ENCODE measurements around the gene TRIM65.
A peak's percentile ranks its signal among the peaks of the same experiment; 100 is the strongest.
"Not testable (repeated sequence)": the region's sequence is repeated elsewhere in the genome, so short reads cannot be mapped to it uniquely, and the experiment has no call there.

TRIM65 gene

DNA sequence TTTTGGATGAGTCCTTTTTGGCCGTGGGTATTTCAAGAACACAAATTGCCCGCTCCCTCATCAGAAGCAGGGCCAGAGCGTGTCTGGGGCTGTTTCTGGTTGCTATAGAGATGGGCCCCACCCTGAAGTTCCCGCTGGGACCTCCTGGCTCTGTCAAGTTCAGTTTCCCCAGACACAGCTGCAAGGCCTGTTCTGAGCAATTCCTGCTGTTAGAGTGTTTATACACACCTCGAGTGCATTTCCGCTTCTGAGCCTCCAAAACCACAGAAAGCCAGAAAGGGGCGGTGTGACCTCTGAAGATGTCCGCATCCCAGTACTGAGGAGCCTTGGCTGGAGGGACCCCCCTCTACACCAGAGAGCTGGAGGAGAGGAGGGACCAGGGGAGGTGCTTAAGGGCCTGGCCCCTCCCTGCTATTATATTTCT lies 32.3 kb downstream of the TRIM65 start:
- peak overlapping the region in 18 of 21 experiments; percentile 11 to 78 (median 64) for H3K27ac ChIP-seq
- no peak overlapping the region for H3K4me3 ChIP-seq

DNA sequence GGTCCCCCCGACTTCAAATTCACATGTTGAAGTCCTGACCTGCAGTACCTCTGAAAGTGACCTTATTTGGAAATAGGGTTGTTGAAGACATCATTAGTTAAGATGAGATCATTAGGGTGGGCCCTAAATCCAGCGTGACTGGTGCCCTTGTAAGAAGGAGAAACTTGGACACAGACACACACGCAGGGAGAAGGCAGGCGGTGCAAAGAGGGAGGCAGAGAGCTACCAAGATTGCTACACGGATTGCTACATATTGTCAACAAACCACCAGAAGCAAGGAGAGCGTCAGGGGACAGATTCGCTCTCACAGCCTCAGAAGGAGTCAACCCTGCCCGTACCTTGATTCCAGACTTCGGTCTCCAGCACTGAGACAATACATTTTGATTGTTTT lies 34.8 kb downstream of the TRIM65 start:
- H3K4me3 ChIP-seq, result no peak overlapping the region
- peak overlapping the region in 8 of 21 experiments; percentile 20 to 69 (median 43) for H3K27ac ChIP-seq

DNA sequence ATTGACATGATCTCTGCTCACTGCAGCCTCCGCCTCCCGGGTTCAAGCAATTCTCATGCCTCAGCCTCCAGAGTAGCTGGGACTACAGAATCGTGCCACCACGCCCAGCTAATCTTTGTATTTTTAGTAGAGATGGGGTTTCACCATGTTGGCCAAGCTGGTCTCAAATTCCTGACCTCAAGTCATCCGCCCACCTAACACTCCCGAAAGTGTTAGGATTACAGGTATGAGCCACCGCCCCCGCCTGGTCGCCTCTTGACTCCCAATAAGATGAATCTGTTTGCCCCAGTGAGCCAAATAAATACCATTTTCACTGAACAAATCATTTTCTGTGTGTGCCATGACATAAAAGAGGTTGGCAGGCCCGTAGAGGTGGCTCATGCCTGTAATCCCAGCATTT lies 37.4 kb downstream of the TRIM65 start:
- H3K27ac ChIP-seq, result peak overlapping the region in 14 of 21 experiments; percentile 32 to 78 (median 55)
- not testable (repeated sequence) for H3K4me3 ChIP-seq

DNA sequence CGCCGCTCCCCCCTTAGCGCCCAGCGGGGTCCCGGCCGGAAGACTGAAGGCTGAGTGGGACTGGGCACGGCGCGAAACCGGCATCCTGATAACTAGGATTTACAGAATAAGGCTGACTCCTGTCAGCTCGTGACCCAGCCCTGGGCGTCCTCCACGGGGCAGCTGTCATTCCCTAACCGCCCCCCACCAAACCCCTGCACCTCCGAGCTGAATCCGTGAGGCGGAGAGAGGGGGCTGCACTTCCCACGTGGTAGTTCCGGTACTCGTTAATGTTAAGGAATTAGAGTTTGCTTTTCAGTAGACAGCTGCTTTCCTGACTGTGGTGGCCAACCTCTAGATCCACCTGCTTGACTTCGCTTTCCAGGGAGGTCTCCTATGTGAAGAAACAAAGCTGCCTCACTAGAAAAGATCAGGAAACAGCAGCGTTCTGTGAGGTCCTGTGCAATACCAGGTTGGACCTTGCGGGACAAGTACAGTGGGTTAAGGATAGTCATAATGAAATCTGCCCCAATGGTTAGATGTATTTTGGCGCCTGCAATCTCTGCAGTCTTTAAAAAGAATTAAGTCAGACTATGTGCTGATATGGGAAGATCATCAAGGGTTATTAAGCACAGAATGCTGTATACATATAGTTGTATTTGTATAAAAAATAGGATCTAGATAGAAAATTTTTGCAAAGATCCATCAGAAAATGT lies 40.5 kb downstream of the TRIM65 start:
- peak overlapping the region; percentile 56 to 95 (median 87) for H3K4me3 ChIP-seq
- peak overlapping the region; percentile 82 to 100 (median 96) for H3K27ac ChIP-seq

DNA sequence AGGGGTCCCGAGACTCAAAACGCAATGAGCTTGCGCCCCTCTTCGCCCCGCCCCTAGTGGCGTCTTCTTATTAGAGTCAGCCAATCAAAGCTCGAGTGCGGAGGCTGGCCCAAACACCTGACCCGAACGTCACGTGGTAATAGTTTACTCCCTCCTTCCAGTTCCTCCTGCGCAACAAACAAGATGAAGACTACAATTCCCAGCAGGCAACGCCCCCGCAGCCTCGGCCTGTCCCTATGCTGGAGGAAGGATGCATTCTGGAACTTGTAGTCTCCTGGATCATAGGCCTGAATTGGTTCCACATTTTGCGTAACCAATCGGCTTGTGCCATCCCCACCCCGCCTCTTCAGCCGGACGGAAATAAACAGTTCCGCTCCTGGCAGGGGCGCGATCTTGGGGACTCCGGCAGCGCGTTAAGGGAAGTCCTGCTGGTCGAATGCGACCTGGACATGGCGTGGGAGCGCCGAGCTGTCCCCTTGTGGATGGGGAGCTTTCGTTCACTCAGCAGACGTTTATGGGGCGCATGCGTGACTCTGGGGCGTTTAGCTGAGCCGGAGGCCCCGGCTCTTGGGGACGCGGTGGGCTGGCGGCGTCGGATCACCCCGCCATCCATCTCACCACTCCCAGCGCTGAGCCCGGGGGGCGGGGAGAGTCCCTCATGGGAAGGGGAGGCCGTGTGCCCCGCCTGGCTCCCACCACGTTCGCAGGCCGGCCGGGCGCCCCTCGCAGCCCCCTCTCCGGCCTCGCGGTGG lies 41.3 kb downstream of the TRIM65 start, which contains the start of gene WBP2:
Gene WBP2, minus strand, starts transcription at position 26 of the 752 bp plus-strand sequence. CDS start 38 bp downstream, outside the sequence.
- Histone ChIP-seq H3K4me3 (peak within 1 kb of the TSS; percentile 56 to 95 (median 87)), H3K27ac (peak within 1 kb of the TSS; percentile 82 to 100 (median 96))

DNA sequence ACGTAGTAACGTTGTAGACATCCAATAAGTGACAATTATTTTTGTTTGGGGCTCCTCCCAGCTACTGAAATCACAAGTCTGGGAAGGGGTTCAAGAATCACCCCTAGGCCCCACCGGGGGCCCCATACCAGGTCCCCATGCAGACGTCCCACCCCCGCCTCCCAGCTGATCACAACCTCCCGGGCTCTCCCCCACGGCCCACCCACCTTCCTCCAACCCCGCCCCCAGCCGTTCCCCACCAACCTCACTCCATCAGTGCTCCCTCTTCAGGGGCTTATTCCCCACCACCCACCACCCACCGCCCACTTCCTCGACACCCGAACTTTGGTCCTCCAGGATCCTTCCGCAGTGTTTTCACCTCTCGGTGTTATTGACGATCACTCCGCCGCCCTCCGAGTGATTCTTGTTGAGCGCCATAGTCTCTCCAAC lies 41.9 kb downstream of the TRIM65 start:
- peak overlapping the region; percentile 56 to 95 (median 87) for H3K4me3 ChIP-seq
- H3K27ac ChIP-seq, result peak overlapping the region in 20 of 21 experiments; percentile 79 to 100 (median 94)

DNA sequence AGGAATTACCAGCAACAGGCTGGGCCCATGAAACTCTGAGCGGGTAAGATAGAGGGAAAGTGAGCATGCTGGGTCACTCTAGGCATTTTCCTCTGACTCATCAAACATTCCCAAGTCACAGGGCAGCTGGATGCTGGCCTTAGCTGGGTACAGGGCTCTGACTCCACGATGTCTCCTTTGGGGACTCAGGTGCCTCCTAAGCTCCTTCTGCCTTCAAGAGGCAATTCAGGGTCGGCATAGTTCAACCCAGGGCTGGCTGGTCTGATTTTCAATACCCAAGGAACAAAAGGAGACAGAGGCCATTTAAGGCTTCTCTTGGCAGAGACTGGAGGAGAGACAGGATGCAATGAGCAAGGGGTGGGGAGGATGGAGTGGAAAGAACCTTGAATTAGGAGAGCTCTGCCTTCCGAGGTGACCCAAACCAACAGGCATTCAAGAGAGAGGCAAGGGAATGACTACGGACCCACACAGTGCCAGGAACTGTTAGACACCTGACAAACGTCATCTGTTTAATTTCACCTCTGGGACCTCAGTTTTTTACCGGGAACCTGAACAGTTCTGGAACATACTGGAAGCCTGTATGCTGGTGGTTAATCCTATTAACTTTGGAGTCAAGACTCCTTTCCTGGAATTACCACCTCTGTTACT lies 42.5 kb downstream of the TRIM65 start:
- peak overlapping the region in 19 of 21 experiments; percentile 79 to 100 (median 94) for H3K27ac ChIP-seq

DNA sequence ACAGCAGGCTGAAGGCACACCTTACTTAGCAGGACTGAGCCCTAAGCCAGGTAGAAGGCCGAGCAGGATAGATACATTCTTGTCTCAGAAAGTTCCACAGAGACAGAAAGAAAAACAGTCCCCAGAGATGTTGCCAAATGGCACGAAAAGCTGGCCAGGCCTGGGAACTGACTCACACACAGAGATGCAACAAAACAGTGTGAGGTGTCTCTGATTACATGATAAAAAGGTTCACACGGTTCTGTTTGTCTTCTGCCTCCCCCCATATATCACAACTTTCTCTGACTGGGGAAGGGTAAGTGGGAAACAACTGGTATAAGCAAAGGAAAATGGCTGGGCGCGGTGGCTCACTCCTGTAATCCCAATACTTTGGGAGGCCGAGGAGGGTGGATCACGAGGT lies 43.3 kb downstream of the TRIM65 start:
- Histone ChIP-seq H3K27ac (peak overlapping the region in 13 of 21 experiments; percentile 14 to 99 (median 94)), H3K4me3 (no peak overlapping the region)

More for the DNA sequence above, 42.5 kb downstream of the TRIM65 start:
- H3K4me3 ChIP-seq, result peak overlapping the region; percentile 56 to 95 (median 87)

DNA sequence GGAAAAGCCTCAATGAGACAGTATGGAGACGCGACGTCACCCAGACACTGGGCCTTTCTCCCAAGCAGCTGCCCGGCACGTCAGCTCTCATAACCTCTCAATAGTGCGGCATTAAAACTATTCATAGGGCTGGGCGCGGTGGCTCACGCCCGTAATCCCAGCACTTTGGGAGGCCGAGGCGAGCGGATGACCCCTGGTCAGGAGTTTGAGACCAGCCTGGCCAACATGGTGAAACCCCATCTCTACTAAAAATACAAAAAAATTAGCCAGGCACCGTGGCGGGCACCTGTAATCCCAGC lies 45.1 kb downstream of the TRIM65 start:
- H3K27ac ChIP-seq, result peak overlapping the region in 3 of 21 experiments; percentile 0 to 25 (median 17)
- H3K4me3 ChIP-seq, result not testable (repeated sequence)

DNA sequence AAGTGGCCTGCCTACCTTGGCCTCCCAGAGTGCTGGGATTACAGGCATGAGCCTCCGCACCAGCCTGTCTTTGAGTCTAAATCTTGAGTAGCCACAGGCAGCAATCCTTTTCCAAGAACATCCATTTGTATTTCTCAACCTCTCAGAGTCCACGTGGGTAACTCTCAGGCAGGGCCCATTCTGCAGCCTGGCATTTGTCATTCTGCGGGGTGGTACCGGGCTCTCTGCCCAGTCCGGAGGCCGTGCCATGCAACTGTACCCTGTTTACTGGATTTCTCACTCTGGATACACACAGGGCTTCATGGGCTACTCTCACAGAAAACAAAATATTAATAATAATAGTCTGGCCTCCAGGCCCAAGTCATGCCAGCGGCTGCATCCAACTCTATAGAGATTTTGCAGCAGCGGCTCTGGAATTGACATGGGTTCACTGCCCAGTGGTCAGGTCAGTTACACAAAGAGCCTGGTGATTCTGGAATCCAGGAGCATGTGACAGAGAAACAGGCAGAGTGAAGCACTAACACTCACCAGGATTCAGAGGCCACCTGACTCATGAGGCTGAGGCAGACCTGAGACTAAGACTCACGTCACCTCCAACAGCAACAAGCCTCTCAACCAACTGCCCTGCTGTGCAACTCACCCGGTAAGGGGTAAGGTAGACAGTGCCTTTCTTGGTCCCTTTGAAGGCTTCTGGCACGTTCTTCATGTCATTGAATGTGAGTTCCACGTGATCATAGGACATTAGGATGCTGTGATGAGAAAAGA lies 45.6 kb downstream of the TRIM65 start:
- Histone ChIP-seq H3K4me3 (no peak overlapping the region), H3K27ac (peak overlapping the region in 4 of 21 experiments; percentile 17 to 46 (median 26))

DNA sequence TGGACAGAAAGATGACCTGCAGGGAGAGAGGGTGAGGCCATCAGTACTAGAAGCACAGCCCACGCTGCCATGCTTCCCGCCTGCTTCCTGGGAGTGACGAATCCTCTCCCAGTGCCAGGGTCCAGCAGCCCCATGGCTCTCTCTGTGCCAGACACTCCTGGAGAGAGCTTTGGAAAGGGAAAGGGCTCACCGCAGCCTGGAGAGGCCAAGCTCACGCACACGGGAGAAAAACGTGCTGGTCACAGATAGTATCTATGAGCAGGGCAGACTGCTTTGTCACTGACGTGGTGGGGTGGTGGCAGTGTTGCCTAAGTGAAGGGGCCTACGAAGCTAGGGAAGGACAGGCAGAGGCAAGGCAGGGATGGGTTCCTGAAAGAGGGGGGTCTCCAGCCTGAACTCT lies 47.0 kb downstream of the TRIM65 start:
- peak overlapping the region in 7 of 21 experiments; percentile 0 to 69 (median 48) for H3K27ac ChIP-seq
- H3K4me3 ChIP-seq, result no peak overlapping the region

DNA sequence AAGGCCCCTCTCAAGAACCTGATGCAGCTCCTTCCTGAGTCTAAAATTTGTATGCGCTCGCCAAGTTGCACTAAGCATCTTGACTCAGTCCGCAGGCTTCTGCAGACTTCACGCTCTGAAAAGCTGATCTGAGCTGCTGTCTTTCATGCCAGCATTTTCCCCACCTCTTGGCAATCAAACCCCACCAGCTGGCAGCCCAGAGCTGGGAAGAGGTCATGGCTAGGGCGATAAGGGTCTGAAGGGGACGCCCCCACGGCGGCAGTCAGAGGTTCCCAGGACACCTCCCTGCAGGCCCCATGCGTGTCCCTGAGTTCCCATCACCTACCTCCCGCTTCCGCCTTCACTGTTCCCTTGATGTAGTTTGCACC lies 47.5 kb downstream of the TRIM65 start:
- H3K27ac ChIP-seq, result peak overlapping the region in 17 of 21 experiments; percentile 0 to 69 (median 46)
- no peak overlapping the region for H3K4me3 ChIP-seq

DNA sequence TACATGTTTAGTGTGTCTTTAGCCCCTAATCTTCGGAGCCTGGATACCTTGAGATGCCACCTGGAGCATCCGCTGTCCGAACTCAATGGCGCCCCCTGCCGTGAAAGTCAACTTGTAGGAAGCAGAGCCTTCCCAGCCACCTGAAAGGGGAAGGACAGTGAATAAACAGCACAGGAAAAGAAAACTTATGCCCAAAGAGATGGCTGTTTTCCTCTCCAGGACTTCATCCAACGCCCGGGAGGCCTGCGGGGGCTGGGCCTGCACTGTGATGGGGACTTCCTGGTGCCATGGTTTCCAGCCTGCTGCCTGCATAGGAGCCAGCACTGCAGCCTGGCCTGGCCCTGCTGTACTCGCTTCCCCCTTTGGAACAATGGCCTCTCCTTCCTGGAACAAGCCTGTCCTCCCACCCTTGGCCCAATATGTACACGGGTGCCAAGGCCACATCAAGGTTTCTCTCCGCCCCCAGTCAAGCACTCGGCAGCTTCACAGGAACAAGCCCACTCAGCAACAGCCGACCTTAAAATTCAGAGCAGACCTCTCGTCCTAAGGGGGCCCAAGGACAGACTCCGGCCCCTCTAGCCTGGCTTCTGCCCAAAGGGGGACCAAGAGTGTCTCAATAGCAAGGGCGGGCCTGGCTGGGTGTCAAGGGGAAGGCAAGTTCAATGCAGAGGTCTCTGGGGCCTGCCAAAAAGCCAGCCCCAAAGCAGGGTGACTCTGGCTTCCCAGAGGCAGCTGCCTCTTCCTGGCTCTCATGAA lies 48.0 kb downstream of the TRIM65 start:
- peak overlapping the region in 18 of 21 experiments; percentile 0 to 69 (median 45) for H3K27ac ChIP-seq
- no peak overlapping the region for H3K4me3 ChIP-seq

DNA sequence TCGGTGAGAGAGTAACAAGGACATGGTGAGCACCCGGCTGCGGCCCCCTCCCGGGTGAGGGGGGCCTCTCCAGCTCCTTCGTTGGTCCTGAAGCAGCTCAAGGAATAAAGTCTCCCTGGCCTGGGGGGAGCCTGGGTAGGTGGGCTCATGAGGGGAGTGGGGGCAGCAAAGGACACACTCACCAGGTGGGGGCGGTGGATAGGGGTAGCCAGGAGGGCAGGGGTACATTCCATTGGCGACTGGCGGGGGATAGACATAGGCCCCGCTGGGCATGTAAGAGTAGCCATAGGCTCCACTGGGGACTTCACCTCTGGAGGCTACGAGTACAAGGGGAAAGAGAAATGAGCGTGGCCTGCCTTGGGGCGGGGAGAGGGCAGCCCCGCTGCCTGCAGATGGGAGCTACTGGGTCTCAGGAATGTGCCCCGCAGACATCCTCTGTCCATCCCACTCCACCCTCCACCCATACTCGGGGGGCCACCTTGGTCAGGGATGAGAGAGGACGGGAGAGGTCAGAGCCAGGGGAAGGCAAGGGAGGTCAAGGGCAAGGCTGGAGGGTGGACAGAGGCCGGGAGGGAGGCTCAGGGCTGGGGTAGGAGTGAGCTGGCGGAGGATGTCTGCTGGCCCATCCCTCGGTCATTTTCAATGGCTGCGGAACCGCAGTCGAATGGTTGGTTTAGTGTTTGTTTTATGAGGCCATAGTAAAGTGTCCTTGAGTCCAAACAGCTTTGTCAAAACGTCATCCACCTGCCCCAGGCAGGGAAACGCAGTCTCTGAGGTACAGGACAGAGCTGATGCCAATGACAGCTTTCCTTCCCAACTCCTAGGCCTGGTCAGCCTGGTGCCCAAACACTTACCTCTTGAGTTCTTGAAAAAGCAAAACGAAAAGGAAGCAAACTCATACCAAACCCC lies 48.9 kb downstream of the TRIM65 start:
- Histone ChIP-seq H3K4me3 (no peak overlapping the region), H3K27ac (peak overlapping the region in 14 of 21 experiments; percentile 3 to 71 (median 40))

DNA sequence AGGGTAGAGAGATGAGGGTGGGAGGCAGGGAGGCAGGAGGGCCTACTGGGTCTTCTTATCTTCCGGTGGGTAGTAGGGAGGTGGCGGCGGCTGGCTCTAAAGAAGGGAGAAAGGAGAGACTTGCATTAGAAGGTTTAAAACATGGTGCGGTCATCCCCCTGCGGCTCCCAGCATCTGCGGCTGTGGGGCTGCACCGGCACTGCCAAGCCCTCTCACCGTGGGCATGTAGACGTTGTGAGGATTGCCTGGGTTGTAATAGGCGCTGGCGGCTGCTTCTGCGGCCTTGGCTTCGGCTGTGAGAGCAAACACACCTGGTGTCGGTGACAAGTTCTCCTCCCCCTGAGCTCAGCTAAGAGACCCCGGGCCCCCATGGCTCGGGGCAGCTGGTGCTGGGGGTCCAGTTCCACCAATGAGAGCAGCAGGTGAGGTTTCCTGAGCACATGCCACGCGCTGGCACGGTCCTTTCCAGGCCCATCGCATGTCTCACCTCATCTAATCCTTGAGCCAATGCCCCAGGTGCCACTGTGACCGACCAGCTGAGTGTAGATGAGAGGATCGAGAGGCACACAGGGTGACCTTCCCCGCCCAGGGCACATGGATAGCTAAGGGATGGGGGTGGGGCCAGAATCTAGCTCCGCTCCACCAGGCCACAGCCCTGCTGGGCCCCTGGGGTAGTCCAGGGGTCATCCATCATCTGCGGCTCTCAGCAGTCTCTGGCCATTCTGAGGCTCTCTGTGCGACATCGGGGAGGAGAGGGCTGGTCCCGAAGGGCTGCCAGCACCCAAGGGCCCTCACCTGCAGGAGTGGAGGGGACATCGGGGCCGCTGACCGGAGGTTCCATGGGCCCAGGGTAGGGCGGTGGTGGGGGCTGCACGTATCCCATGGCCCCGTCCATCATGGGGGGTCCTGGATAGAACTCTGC lies 49.8 kb downstream of the TRIM65 start:
- H3K4me3 ChIP-seq, result no peak overlapping the region
- H3K27ac ChIP-seq, result peak overlapping the region in 16 of 21 experiments; percentile 5 to 97 (median 88)

DNA sequence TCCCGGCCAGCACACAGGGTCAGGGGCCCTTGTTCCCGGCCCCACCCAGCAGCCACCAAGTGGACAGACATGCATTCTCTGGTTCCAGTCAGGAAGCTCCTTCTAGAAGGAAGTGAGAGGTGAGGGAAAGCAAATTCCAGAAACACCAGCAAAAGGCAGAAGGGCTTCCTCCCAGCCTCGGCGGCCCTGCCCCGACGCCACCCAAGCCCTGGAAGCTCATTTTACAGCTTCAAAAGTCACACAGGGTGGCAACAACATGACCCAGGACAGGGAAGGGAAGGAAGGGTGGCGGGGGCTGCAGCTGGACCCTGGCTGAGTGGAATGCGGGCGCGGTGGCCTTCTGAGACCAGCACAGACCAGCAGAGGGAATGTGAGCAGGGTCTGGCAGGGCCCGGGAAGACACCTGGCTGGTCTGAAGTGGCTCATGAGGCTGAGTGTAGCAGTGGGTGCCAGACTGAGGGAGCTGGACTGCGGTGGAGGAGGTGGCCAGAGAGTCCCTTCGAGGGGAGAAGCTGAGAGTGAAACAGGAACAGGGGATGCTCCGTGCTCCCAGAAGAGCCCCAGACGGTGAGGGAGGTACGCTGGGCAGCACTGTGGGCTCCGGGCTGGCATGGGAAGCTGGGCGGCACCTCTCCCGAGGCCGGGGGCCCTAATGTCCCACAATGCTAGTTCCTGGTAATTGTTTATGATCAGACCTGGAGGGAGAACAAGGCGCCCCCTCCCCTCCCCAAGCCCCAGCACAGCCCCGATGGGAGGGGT lies 50.6 kb downstream of the TRIM65 start:
- peak overlapping the region in 19 of 21 experiments; percentile 71 to 97 (median 90) for H3K27ac ChIP-seq
- no peak overlapping the region for H3K4me3 ChIP-seq
